CD1c-positive myeloid dendritic cell (primary cell): ENCODE measurements around the gene CDK8.

Source experiments
- DNase-seq: peaks from one replicate; pipeline ENCODE4 v3.0.0-alpha.2; 2016; ENCODE audit errors: extremely low spot score

The CDK8 gene

GRCh38 chr13:26441476-26441875, 187.5 kb downstream of the CDK8 start:
- no peak for DNase-seq

GRCh38 chr13:26442541-26442940, 188.6 kb downstream of the CDK8 start:
- no peak for DNase-seq

DNA sequence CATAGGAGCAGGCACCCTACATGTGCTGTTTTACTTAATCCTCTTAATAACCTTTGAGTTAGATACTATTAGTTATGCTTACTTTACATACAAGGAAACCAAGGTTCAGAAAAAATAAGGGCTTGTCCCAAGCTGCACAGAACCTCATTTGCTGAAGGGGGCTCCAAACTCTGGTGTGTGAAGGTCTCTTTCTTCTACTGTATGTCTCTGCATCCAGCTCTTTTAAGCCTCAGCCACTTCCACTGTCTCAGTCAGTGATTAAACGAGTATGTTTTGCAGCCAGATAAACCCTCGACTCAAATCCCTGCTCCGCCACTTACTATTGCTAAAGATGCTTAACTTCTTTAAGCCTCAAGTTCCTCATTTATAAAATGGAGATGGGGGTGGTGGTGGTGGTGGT, 191.2 kb downstream of the CDK8 start:
- DNase-seq: no peak

- no peak for DNase-seq
These were observed 192.8 kb downstream of the CDK8 start for GRCh38 chr13:26446751-26447150.

- no peak for DNase-seq
These were observed 194.1 kb downstream of the CDK8 start for GRCh38 chr13:26448032-26448431.

- no peak for DNase-seq
These were observed 195.3 kb downstream of the CDK8 start for GRCh38 chr13:26449063-26449848.
